Gastrocnemius medialis (tissue), 4 donors: ENCODE measurements around the gene IGSF21.

ENCODE experiments used
- POLR2A ChIP-seq, 2 donors: fragments of 450-650 bp; IDR thresholded peaks; one replicate each; pipeline ENCODE4 v1.6.1; 2017; ENCODE audit warnings: antibody characterized with exemption in 2 of 2, mild to moderate bottlenecking in 2 of 2, moderate library complexity in 2 of 2
- TF ChIP-seq, protein P1 (sequence below), 5 experiments: fragments of 450-650 bp in 3 of 5; fragments of 200-600 bp in 2 of 5; sonication (generic) in 2 of 5; IDR thresholded peaks in 4 of 5; conservative IDR thresholded peaks in 1 of 5; 1 replicate in 4 of 5; 2 replicates in 1 of 5; pipeline ENCODE4 v1.5.1; 2016 to 2019; ENCODE audit warnings: antibody characterized with exemption in 5 of 5, mild to moderate bottlenecking in 3 of 5, moderate library complexity in 3 of 5

DNA sequence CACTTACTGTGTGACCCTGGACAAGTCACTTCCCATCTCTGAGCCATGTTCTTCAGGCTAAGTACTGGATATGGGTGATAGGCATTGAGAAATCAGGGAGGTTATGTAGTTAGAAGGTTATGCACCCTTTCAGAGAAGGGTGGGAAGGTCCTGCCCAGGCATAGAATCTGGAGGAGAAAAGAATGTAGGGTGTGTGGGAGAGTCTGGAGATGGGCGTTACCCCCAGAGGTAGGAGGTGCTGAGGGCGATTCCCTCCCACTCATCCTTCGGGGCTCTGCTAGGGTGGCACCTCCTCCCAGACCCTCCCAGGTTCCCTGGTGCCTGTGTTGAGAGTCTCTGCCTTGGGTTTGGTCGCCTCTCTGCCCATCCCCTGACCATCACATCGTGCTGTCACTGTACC, 51.1 kb downstream of the IGSF21 start:
- TF ChIP-seq, protein P1, sequence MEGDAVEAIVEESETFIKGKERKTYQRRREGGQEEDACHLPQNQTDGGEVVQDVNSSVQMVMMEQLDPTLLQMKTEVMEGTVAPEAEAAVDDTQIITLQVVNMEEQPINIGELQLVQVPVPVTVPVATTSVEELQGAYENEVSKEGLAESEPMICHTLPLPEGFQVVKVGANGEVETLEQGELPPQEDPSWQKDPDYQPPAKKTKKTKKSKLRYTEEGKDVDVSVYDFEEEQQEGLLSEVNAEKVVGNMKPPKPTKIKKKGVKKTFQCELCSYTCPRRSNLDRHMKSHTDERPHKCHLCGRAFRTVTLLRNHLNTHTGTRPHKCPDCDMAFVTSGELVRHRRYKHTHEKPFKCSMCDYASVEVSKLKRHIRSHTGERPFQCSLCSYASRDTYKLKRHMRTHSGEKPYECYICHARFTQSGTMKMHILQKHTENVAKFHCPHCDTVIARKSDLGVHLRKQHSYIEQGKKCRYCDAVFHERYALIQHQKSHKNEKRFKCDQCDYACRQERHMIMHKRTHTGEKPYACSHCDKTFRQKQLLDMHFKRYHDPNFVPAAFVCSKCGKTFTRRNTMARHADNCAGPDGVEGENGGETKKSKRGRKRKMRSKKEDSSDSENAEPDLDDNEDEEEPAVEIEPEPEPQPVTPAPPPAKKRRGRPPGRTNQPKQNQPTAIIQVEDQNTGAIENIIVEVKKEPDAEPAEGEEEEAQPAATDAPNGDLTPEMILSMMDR (IDR thresholded peaks at IDR 0.05 in 4 of 5, conservative IDR thresholded peaks at IDR 0.05 in 1 of 5) = no peak
- TF ChIP-seq POLR2A (IDR thresholded peaks at IDR 0.05) = no peak
